ENCODE results near the gene TMEM126B.
"Not testable (repeated sequence)": the region's sequence is repeated elsewhere in the genome, so short reads cannot be mapped to it uniquely, and the experiment has no call there.

Gene TMEM126B

GRCh38 chr11:85596886-85597285 is 31.5 kb upstream of the TMEM126B start:
- Histone ChIP-seq H3K4me1 (ENCODE audit: control insufficient read depth in 1 of 2, insufficient read depth in 1 of 2, low read depth in 1 of 2, low read length in 1 of 2) (no peaks in the 10 kb centered on the region), H3K36me3 (no peaks in the 10 kb centered on the region), H3K27me3 (no peaks in the 10 kb centered on the region), H3K4me3 (ENCODE audit: low read depth in 1 of 2, low read length in 1 of 2) (no peak overlapping the region), H3K9me3 (no peaks in the 10 kb centered on the region), H3K27ac (no peak overlapping the region)
- TF ChIP-seq CTCF (IDR thresholded peaks at IDR 0.05) = no peak

- H3K27ac ChIP-seq = no peak overlapping the region
- no peak for TF ChIP-seq CTCF (IDR thresholded peaks at IDR 0.05)
- no peaks in the 10 kb centered on the region for H3K9me3 ChIP-seq
- H3K4me1 ChIP-seq (ENCODE audit: control insufficient read depth in 1 of 2, insufficient read depth in 1 of 2, low read depth in 1 of 2, low read length in 1 of 2) = no peaks in the 10 kb centered on the region
- H3K27me3 ChIP-seq = no peaks in the 10 kb centered on the region
- no peaks in the 10 kb centered on the region for H3K36me3 ChIP-seq
- H3K4me3 ChIP-seq (ENCODE audit: low read depth in 1 of 2, low read length in 1 of 2) = no peak overlapping the region
Observed at GRCh38 chr11:85599083-85599482, 29.3 kb upstream of the TMEM126B start.

- Histone ChIP-seq H3K27me3 (no peaks in the 10 kb centered on the region), H3K4me3 (ENCODE audit: low read depth in 1 of 2, low read length in 1 of 2) (no peak overlapping the region), H3K27ac (no peak overlapping the region), H3K9me3 (no peaks in the 10 kb centered on the region), H3K4me1 (ENCODE audit: control insufficient read depth in 1 of 2, insufficient read depth in 1 of 2, low read depth in 1 of 2, low read length in 1 of 2) (no peaks in the 10 kb centered on the region), H3K36me3 (no peaks in the 10 kb centered on the region)
- no peak for TF ChIP-seq CTCF (IDR thresholded peaks at IDR 0.05)
Observed at GRCh38 chr11:85602526-85603213, 25.7 kb upstream of the TMEM126B start.

- H3K4me3 ChIP-seq (ENCODE audit: low read depth in 1 of 2, low read length in 1 of 2) = no peak overlapping the region
Observed at GRCh38 chr11:85603220-85603619, 25.2 kb upstream of the TMEM126B start.

GRCh38 chr11:85606237-85606636 is 22.2 kb upstream of the TMEM126B start:
- H3K9me3 ChIP-seq; H3K27me3 ChIP-seq; H3K4me3 ChIP-seq (ENCODE audit: low read depth in 1 of 2, low read length in 1 of 2); H3K4me1 ChIP-seq (ENCODE audit: control insufficient read depth in 1 of 2, insufficient read depth in 1 of 2, low read depth in 1 of 2, low read length in 1 of 2); H3K36me3 ChIP-seq; H3K27ac ChIP-seq: not testable (repeated sequence)

More at GRCh38 chr11:85603220-85603619, 25.2 kb upstream of the TMEM126B start:
- Histone ChIP-seq H3K4me1 (ENCODE audit: control insufficient read depth in 1 of 2, insufficient read depth in 1 of 2, low read depth in 1 of 2, low read length in 1 of 2) (no peaks in the 10 kb centered on the region), H3K27ac (no peak overlapping the region), H3K36me3 (no peaks in the 10 kb centered on the region), H3K27me3 (no peaks in the 10 kb centered on the region), H3K9me3 (no peaks in the 10 kb centered on the region)
- no peak for TF ChIP-seq CTCF (IDR thresholded peaks at IDR 0.05)

- H3K27me3 ChIP-seq; H3K4me3 ChIP-seq (ENCODE audit: low read depth in 1 of 2, low read length in 1 of 2); H3K27ac ChIP-seq; H3K36me3 ChIP-seq; H3K4me1 ChIP-seq (ENCODE audit: control insufficient read depth in 1 of 2, insufficient read depth in 1 of 2, low read depth in 1 of 2, low read length in 1 of 2); H3K9me3 ChIP-seq: not testable (repeated sequence)
Observed at GRCh38 chr11:85608621-85609020, 19.8 kb upstream of the TMEM126B start.

- H3K4me3 ChIP-seq (ENCODE audit: low read depth in 1 of 2, low read length in 1 of 2); H3K9me3 ChIP-seq; H3K27me3 ChIP-seq; H3K27ac ChIP-seq; H3K4me1 ChIP-seq (ENCODE audit: control insufficient read depth in 1 of 2, insufficient read depth in 1 of 2, low read depth in 1 of 2, low read length in 1 of 2); H3K36me3 ChIP-seq: not testable (repeated sequence)
Observed at GRCh38 chr11:85609286-85609685, 19.1 kb upstream of the TMEM126B start.

GRCh38 chr11:85611643-85612042 is 16.8 kb upstream of the TMEM126B start:
- H3K4me3 ChIP-seq (ENCODE audit: low read depth in 1 of 2, low read length in 1 of 2); H3K9me3 ChIP-seq; H3K27ac ChIP-seq; H3K4me1 ChIP-seq (ENCODE audit: control insufficient read depth in 1 of 2, insufficient read depth in 1 of 2, low read depth in 1 of 2, low read length in 1 of 2); H3K27me3 ChIP-seq; H3K36me3 ChIP-seq: not testable (repeated sequence)

Data from neutrophil (primary cell).